Measurements from ENCODE around the gene CASQ2. TPM values are rescaled to one million over a fixed set of nuclear protein-coding genes. Genes with fewer than 3 reads are reported as not detected.

The CASQ2 gene
- total and polyA plus RNA-seq, 10 of the 15 experiments (the other 5 are each of a cell fraction or from before 2014, with no cell fraction given): not detected

DNA sequence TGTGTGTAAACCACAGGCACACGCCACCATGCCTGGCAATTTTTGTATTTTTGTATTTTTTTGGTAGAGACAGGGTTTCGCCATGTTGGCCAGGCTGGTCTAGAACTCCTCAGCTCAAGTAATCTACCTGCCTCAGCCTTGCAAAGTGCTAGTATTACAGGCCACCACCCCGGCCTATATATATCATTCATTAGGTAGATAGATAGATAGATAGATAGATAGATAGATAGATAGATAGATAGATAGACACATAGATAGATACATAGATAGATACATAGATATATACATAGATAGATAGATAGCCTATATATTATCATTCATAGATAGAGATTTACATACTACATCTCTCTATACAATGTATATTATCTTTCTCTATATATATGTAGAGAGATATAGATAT, 80.8 kb downstream of the CASQ2 start (continued):
- TF ChIP-seq, protein P1, sequence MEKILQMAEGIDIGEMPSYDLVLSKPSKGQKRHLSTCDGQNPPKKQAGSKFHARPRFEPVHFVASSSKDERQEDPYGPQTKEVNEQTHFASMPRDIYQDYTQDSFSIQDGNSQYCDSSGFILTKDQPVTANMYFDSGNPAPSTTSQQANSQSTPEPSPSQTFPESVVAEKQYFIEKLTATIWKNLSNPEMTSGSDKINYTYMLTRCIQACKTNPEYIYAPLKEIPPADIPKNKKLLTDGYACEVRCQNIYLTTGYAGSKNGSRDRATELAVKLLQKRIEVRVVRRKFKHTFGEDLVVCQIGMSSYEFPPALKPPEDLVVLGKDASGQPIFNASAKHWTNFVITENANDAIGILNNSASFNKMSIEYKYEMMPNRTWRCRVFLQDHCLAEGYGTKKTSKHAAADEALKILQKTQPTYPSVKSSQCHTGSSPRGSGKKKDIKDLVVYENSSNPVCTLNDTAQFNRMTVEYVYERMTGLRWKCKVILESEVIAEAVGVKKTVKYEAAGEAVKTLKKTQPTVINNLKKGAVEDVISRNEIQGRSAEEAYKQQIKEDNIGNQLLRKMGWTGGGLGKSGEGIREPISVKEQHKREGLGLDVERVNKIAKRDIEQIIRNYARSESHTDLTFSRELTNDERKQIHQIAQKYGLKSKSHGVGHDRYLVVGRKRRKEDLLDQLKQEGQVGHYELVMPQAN (conservative IDR thresholded peaks at IDR 0.05): no peak
- no peak for TF ChIP-seq CREM (IDR thresholded peaks at IDR 0.05; ENCODE audit: low read depth)
- no peak for TF ChIP-seq CHD1 (IDR thresholded peaks at IDR 0.05; ENCODE audit: low read depth, low read length)
- TF ChIP-seq, protein P2, sequence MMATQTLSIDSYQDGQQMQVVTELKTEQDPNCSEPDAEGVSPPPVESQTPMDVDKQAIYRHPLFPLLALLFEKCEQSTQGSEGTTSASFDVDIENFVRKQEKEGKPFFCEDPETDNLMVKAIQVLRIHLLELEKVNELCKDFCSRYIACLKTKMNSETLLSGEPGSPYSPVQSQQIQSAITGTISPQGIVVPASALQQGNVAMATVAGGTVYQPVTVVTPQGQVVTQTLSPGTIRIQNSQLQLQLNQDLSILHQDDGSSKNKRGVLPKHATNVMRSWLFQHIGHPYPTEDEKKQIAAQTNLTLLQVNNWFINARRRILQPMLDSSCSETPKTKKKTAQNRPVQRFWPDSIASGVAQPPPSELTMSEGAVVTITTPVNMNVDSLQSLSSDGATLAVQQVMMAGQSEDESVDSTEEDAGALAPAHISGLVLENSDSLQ (IDR thresholded peaks at IDR 0.05): no peak
- TF ChIP-seq POLR2AphosphoS2 (IDR thresholded peaks at IDR 0.05; ENCODE audit: low read depth, low read length): no peak
- TF ChIP-seq NFYA (IDR thresholded peaks at IDR 0.05; ENCODE audit: borderline replicate concordance, low read depth, low read length): no peak

DNA sequence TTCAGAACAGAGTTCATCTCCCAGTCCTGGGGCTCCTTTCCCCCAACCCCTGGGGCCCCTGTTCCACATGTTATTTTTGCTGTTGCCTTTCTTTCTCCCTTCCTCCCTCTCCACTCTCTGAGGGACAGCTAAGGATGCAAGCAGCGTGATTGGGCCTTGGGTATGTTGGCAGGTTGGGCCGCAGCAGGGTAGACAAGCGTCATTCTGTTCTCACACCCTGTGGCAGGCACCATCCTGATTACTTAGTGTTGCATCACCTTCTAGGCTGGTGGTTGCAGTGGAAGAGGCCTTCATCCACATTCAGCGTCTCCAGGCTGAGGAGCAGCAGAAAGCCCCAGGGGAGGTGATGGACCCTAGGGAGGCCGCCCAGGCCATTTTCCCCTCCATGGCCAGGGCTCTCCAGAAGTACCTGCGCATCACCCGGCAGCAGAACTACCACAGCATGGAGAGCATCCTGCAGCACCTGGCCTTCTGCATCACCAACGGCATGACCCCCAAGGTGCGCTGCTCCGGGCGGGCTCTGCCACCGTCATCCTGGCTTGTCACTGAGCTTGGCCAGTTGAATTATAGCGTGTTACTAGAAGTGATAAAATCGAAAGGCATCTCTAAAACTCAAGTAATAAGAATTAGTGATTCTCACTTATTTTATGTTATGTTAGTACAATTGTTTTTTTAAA, 83.3 kb downstream of the CASQ2 start:
- no peak for FAIRE-seq
- Histone ChIP-seq H4K20me1 (ENCODE audit: control insufficient read depth, insufficient read depth) (no peaks in the 10 kb centered on the region), H3K9ac (ENCODE audit: control insufficient read depth, insufficient read depth, low read length) (no peak overlapping the region), H3K79me2 (ENCODE audit: control insufficient read depth, insufficient read depth, low read length) (no peaks in the 10 kb centered on the region), H3K4me1 (ENCODE audit: control insufficient read depth, insufficient read depth, low read length) (peaks cover under 1% of the 10 kb centered on the region), H3K27me3 (replicated peaks in 1 of 2; ENCODE audit: control insufficient read depth in 2 of 2, insufficient read depth in 2 of 2, low read length in 1 of 2) (no peaks in the 10 kb centered on the region), H3K9me3 (replicated peaks; ENCODE audit: control insufficient read depth, insufficient read depth, low read length) (no peaks in the 10 kb centered on the region), H3K4me3 (no peak overlapping the region), H3K27ac (ENCODE audit: control insufficient read depth, insufficient read depth) (no peak overlapping the region), H3K4me2 (ENCODE audit: control insufficient read depth, insufficient read depth) (no peak overlapping the region), H2AFZ (ENCODE audit: control insufficient read depth, low read depth, low read length) (no peak overlapping the region), H3K36me3 (ENCODE audit: control insufficient read depth in 2 of 2, insufficient read depth in 2 of 2, low read length in 1 of 2) (peaks cover 3 to 13% of the 10 kb centered on the region in 2 experiments; a peak in 3 of 4 replicates)
- ChIA-PET POLR2A (no interaction called here), RAD21 (ENCODE audit: unreplicated experiment) (no interaction called here), SMC1A (ENCODE audit: uncharacterized antibody, unreplicated experiment) (no interaction called here), CTCF (interaction anchor here (0.7 kb wide), 1 partner anchor 14 kb away, joined by 3 read pairs; no protein-coding TSS in a partner anchor)
- in situ Hi-C loops (cut with MboI): no loop called here
- 96% methylated on average over 14 of the region's 14 CpGs for WGBS (ENCODE audit: insufficient coverage, insufficient replicate concordance, low lambda C conversion rate, missing lambda C conversion rate)
- intact Hi-C loops (cut with micrococcal nuclease; ENCODE audit: unreplicated experiment): no loop called here
- DNase-seq (ENCODE audit: low read depth, low spot score): no peak
- no TSS peak for BruUV-seq (replicated peaks)
- ATAC-seq: no peak
- no peak for TF ChIP-seq ZZZ3 (IDR thresholded peaks at IDR 0.05; ENCODE audit: control insufficient read depth, insufficient read length, low read depth)
- no peak for TF ChIP-seq FOXK2 (IDR thresholded peaks at IDR 0.05)
- TF ChIP-seq WRNIP1 (IDR thresholded peaks at IDR 0.05; ENCODE audit: borderline replicate concordance, low read depth, low read length): no peak
- no peak for TF ChIP-seq POLR2A (IDR thresholded peaks at IDR 0.05; ENCODE audit: low read depth, low read length)
- no peak for TF ChIP-seq SUPT20H (IDR thresholded peaks at IDR 0.05; ENCODE audit: borderline replicate concordance, control insufficient read depth, low read depth, low read length)
- TF ChIP-seq EZH2 (IDR thresholded peaks at IDR 0.05; ENCODE audit: borderline replicate concordance, control insufficient read depth, low read depth, low read length): no peak
- TF ChIP-seq, protein P3, sequence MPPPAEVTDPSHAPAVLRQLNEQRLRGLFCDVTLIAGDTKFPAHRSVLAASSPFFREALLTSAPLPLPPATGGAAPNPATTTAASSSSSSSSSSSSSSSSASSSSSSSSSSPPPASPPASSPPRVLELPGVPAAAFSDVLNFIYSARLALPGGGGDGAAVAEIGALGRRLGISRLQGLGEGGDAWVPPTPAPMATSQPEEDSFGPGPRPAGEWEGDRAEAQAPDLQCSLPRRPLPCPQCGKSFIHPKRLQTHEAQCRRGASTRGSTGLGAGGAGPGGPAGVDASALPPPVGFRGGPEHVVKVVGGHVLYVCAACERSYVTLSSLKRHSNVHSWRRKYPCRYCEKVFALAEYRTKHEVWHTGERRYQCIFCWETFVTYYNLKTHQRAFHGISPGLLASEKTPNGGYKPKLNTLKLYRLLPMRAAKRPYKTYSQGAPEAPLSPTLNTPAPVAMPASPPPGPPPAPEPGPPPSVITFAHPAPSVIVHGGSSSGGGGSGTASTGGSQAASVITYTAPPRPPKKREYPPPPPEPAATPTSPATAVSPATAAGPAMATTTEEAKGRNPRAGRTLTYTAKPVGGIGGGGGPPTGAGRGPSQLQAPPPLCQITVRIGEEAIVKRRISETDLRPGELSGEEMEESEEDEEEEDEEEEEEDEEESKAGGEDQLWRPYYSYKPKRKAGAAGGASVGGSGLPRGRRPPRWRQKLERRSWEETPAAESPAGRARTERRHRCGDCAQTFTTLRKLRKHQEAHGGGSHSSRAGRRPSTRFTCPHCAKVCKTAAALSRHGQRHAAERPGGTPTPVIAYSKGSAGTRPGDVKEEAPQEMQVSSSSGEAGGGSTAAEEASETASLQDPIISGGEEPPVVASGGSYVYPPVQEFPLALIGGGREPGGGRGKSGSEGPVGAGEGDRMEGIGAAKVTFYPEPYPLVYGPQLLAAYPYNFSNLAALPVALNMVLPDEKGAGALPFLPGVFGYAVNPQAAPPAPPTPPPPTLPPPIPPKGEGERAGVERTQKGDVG (CRISPR knock-in tag; IDR thresholded peaks at IDR 0.05): no peak
- TF ChIP-seq TBL1XR1 (IDR thresholded peaks at IDR 0.05; ENCODE audit: low read depth, low read length): no peak
- TF ChIP-seq RBBP5 (conservative IDR thresholded peaks at IDR 0.05): no peak
- TF ChIP-seq MYB (IDR thresholded peaks at IDR 0.05; ENCODE audit: borderline replicate concordance, low read depth, low read length): no peak
- TF ChIP-seq, protein P4, sequence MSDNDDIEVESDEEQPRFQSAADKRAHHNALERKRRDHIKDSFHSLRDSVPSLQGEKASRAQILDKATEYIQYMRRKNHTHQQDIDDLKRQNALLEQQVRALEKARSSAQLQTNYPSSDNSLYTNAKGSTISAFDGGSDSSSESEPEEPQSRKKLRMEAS (IDR thresholded peaks at IDR 0.05; ENCODE audit: low read depth, low read length): no peak
- TF ChIP-seq PAX5 (IDR thresholded peaks at IDR 0.05; ENCODE audit: borderline replicate concordance, low read depth, low read length): no peak
